HG03432 (cell line): ENCODE results near the gene PRKAG2.

Experiments
- ATAC-seq: cut with Tn5 transposase; IDR thresholded peaks from one replicate; pipeline ENCODE4 v1.9.1; 2021; ENCODE audit warnings: mild to moderate bottlenecking, moderate library complexity; ENCODE audit not compliant: unreplicated experiment

Gene PRKAG2

GRCh38 chr7:151663382-151664100, 213.4 kb downstream of the PRKAG2 start:
- no peak for ATAC-seq

GRCh38 chr7:151662251-151662826, 214.6 kb downstream of the PRKAG2 start:
- no peak for ATAC-seq

- ATAC-seq: no peak
Observed at GRCh38 chr7:151661587-151661986, 215.3 kb downstream of the PRKAG2 start.

GRCh38 chr7:151660141-151660540, 216.8 kb downstream of the PRKAG2 start:
- no peak for ATAC-seq

GRCh38 chr7:151659219-151659618, 217.7 kb downstream of the PRKAG2 start:
- ATAC-seq: no peak

GRCh38 chr7:151658778-151659177, 218.1 kb downstream of the PRKAG2 start:
- ATAC-seq: no peak

GRCh38 chr7:151657173-151657572, 219.7 kb downstream of the PRKAG2 start:
- no peak for ATAC-seq

GRCh38 chr7:151655555-151655954, 221.4 kb downstream of the PRKAG2 start:
- no peak for ATAC-seq

- no peak for ATAC-seq
Observed at GRCh38 chr7:151652111-151652510, 224.8 kb downstream of the PRKAG2 start.

GRCh38 chr7:151650161-151650560, 226.8 kb downstream of the PRKAG2 start:
- ATAC-seq: no peak

GRCh38 chr7:151648429-151648828, 228.5 kb downstream of the PRKAG2 start:
- no peak for ATAC-seq

GRCh38 chr7:151647874-151648273, 229.0 kb downstream of the PRKAG2 start:
- no peak for ATAC-seq

GRCh38 chr7:151647006-151647405, 229.9 kb downstream of the PRKAG2 start:
- no peak for ATAC-seq

- ATAC-seq: no peak
Observed at GRCh38 chr7:151645311-151645710, 231.6 kb downstream of the PRKAG2 start.

- ATAC-seq: no peak
Observed at GRCh38 chr7:151644554-151644953, 232.4 kb downstream of the PRKAG2 start.

GRCh38 chr7:151642746-151643145, 234.2 kb downstream of the PRKAG2 start:
- no peak for ATAC-seq

- ATAC-seq: no peak
Observed at GRCh38 chr7:151641587-151641986, 235.3 kb downstream of the PRKAG2 start.

GRCh38 chr7:151637781-151638261, 239.1 kb downstream of the PRKAG2 start:
- no peak for ATAC-seq

GRCh38 chr7:151634643-151635042, 242.3 kb downstream of the PRKAG2 start:
- no peak for ATAC-seq

GRCh38 chr7:151633516-151633812, 243.5 kb downstream of the PRKAG2 start:
- no peak for ATAC-seq

GRCh38 chr7:151632750-151633515, 244.0 kb downstream of the PRKAG2 start:
- peak; percentile 54 for ATAC-seq
